HCT116 (cell line): ENCODE results near the gene CCL7. TPM values are rescaled to one million over a fixed set of nuclear protein-coding genes. Genes with fewer than 3 reads are reported as not detected.

ENCODE experiments used
- ATAC-seq: fragments of 200-7000 bp; cut with Tn5 transposase; 2 replicates; pipeline ENCODE4 v1.9.1; 2020; ENCODE audit warnings: mild to moderate bottlenecking, moderate library complexity
- BruUV-seq: library from RNA; stranded (reverse); fragments of 400-500 nt; replicated peaks from 2 replicates; lab custom pipeline; 2021; lab: Mats Ljungman, UMichigan
- CTCF ChIA-PET: fragments of 300-600 bp; sonication (Branson Sonifier 250); formaldehyde crosslinking; loops from one replicate; lab custom pipeline; 2021; ENCODE audit warnings: antibody characterized with exemption; lab: Charles Lee
- POLR2A ChIA-PET: fragments of 300-600, 350-600 bp; sonication (Branson Sonifier 250); formaldehyde crosslinking; loops from one replicate; lab custom pipeline; 2021; ENCODE audit warnings: antibody characterized with exemption; lab: Charles Lee
- RAD21 ChIA-PET, 2 experiments: fragments of 300-600 bp; sonication (Branson Sonifier 250); formaldehyde crosslinking; loops; one replicate each; lab custom pipeline; 2023; ENCODE audit warnings: low total read pairs in 2 of 2; ENCODE audit not compliant: uncharacterized antibody in 2 of 2, unreplicated experiment in 2 of 2, low non-redundant PET in 1 of 2; lab: Charles Lee
- DNase-seq: peaks from one replicate; pipeline ENCODE4 v3.0.0-alpha.2; 2010; ENCODE audit warnings: low read depth, low spot score
- H2AFZ ChIP-seq: fragments of 200-600 bp; shearing (Covaris generic), sonication (generic); 2 replicates; pipeline ENCODE4 v1.6.1; 2017; ENCODE audit warnings: low read depth, mixed run types, mixed read lengths, antibody characterized with exemption, low read length; ENCODE audit not compliant: poor library complexity, severe bottlenecking
- H3K27ac ChIP-seq: 2 replicates; pipeline ENCODE4 v1.5.1; 2012; ENCODE audit warnings: low read depth, low read length
- H3K27me3 ChIP-seq: fragments of 200-600 bp; sonication (generic); 2 replicates; pipeline ENCODE4 v1.6.1; 2016; ENCODE audit warnings: mixed run types, low read length, mixed read lengths; ENCODE audit not compliant: insufficient read depth
- H3K36me3 ChIP-seq, 2 experiments: fragments of 200-500 bp in 1 of 2; fragments of 200-600 bp in 1 of 2; sonication (Bioruptor generic) in 1 of 2; sonication (generic) in 1 of 2; 2 replicates each; pipeline versions ENCODE4 v1.5.1 to v1.6.1; 2014 to 2016; ENCODE audit warnings: low read length in 2 of 2, inconsistent platforms in 1 of 2, mixed read lengths in 1 of 2, mixed run types in 1 of 2; ENCODE audit not compliant: insufficient read depth in 2 of 2, control insufficient read depth in 1 of 2
- H3K4me1 ChIP-seq, 2 experiments: fragments of 200-600 bp in 1 of 2; sonication (generic) in 1 of 2; 2 replicates each; pipeline versions ENCODE4 v1.5.1 to v1.6.1; 2012 to 2017; ENCODE audit warnings: low read length in 2 of 2, inconsistent platforms in 1 of 2, mild to moderate bottlenecking in 1 of 2, mixed read lengths in 1 of 2, mixed run types in 1 of 2, moderate library complexity in 1 of 2; ENCODE audit not compliant: insufficient read depth in 2 of 2, control insufficient read depth in 1 of 2
- H3K4me2 ChIP-seq: fragments of 200-600 bp; sonication (generic); 2 replicates; pipeline ENCODE4 v1.6.1; 2017; ENCODE audit warnings: mixed run types, low read length, mixed read lengths
- H3K4me3 ChIP-seq, 2 experiments: fragments of 200-600 bp in 1 of 2; sonication (generic) in 1 of 2; replicated peaks in 1 of 2; 2 replicates each; pipeline ENCODE4 v1.5.1; 2011 to 2016; ENCODE audit warnings: low read length in 2 of 2, control low read depth in 1 of 2, low read depth in 1 of 2, mild to moderate bottlenecking in 1 of 2, mixed read lengths in 1 of 2, mixed run types in 1 of 2
- H3K79me2 ChIP-seq: fragments of 200-600 bp; sonication (generic); 2 replicates; pipeline ENCODE4 v1.6.1; 2017; ENCODE audit warnings: mild to moderate bottlenecking, mixed run types, low read length, moderate library complexity, mixed read lengths; ENCODE audit not compliant: insufficient read depth
- H3K9ac ChIP-seq: fragments of 200-600 bp; sonication (generic); 2 replicates; pipeline ENCODE4 v1.6.1; 2016; ENCODE audit warnings: low read length, mixed read lengths
- H3K9me2 ChIP-seq: fragments of 200-600 bp; sonication (generic), shearing (Covaris generic); 2 replicates; pipeline ENCODE4 v1.6.1; 2017; ENCODE audit warnings: mixed run types, mild to moderate bottlenecking, moderate library complexity; ENCODE audit not compliant: insufficient read depth
- H3K9me3 ChIP-seq, 2 experiments: fragments of 200-500 bp in 1 of 2; fragments of 200-600 bp in 1 of 2; sonication (Bioruptor generic) in 1 of 2; sonication (generic) in 1 of 2; 2 replicates each; pipeline ENCODE4 v1.6.1; 2014 to 2017; ENCODE audit warnings: low read length in 2 of 2, mixed read lengths in 2 of 2, inconsistent platforms in 1 of 2, low read depth in 1 of 2, mild to moderate bottlenecking in 1 of 2, mixed run types in 1 of 2, moderate library complexity in 1 of 2; ENCODE audit not compliant: control insufficient read depth in 1 of 2, insufficient read depth in 1 of 2
- H4K20me1 ChIP-seq: fragments of 200-600 bp; sonication (generic), shearing (Covaris generic); 2 replicates; pipeline ENCODE4 v1.6.1; 2017; ENCODE audit warnings: mixed run types, mild to moderate bottlenecking, moderate library complexity; ENCODE audit not compliant: insufficient read depth
- CBX3 ChIP-seq: IDR thresholded peaks from 2 replicates; pipeline ENCODE4 v1.6.1; 2012; ENCODE audit warnings: low read depth
- EZH2 ChIP-seq: fragments of 200-600 bp; sonication (generic); IDR thresholded peaks from 2 replicates; pipeline ENCODE4 v1.6.1; 2017; ENCODE audit warnings: antibody characterized with exemption, mixed run types
- POLR2AphosphoS5 ChIP-seq: IDR thresholded peaks from 2 replicates; pipeline ENCODE4 v1.6.1; 2011; ENCODE audit warnings: mild to moderate bottlenecking, low read depth, low read length, moderate library complexity
- SRF ChIP-seq: IDR thresholded peaks from 2 replicates; pipeline ENCODE4 v1.6.1; 2012; ENCODE audit warnings: low read depth
- TCF7L2 ChIP-seq: IDR thresholded peaks from 2 replicates; pipeline ENCODE4 v1.7.0; 2011; ENCODE audit warnings: borderline replicate concordance, inconsistent platforms; ENCODE audit not compliant: insufficient read depth, insufficient read length; ENCODE audit errors: extremely low read depth
- ZFX ChIP-seq: fragments of 450-650 bp; IDR thresholded peaks from 2 replicates; pipeline ENCODE4 v1.6.1; 2017
- intact Hi-C: fragments of 100-400 bp; cut with micrococcal nuclease; formaldehyde crosslinking; loops from 2 replicates; pipeline ENCODE4 v1.10.0; 2022
- total RNA-seq: library from RNA; stranded (reverse); gene quantifications from one replicate; pipeline ENCODE4 v1.2.1, GENCODE V29; 2021; ENCODE audit not compliant: unreplicated experiment
- TF ChIP-seq, protein P1 (sequence below): IDR thresholded peaks from 2 replicates; pipeline ENCODE4 v1.6.1; 2012
- TF ChIP-seq, protein P2 (sequence below): IDR thresholded peaks from 2 replicates; pipeline ENCODE4 v1.6.1; 2011; ENCODE audit warnings: mild to moderate bottlenecking, low read length, moderate library complexity; ENCODE audit not compliant: insufficient replicate concordance; ENCODE audit errors: extremely low read depth
- TF ChIP-seq, protein P3 (sequence below): IDR thresholded peaks from 2 replicates; pipeline ENCODE4 v1.6.1; 2012

The CCL7 gene
- total RNA-seq, 1 experiment from 2014 or later, result not detected

DNA sequence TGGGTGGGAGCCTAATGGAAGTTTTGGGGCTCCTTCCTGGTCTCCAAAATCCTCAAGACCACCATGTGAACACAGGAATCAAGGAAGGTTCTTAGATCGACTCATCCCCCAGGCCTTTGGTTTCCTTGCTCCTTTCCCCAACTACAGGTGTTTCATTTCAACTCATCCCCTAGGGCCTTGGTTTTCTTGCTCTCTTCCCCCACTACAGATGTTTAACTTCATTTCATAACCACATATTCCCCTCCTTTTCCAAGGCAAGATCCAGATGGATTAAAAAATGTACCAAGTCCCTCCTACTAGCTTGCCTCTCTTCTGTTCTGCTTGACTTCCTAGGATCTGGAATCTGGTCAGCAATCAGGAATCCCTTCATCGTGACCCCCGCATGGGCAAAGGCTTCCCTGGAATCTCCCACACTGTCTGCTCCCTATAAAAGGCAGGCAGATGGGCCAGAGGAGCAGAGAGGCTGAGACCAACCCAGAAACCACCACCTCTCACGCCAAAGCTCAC lies 15.3 kb downstream of the CCL7 start, which contains the start of gene CCL11:
CCL11 (plus strand) TSS at position 457 of the 507 bp plus-strand sequence. CDS start 67 bp downstream, outside the sequence.
- no peaks in the 10 kb centered on the region for H3K4me1 ChIP-seq
- H3K9me2 ChIP-seq, result no peaks in the 10 kb centered on the region
- ATAC-seq, result no peak
- intact Hi-C loops, result no loop called here
- no peak within 1 kb of the TSS for H3K4me3 ChIP-seq
- TF ChIP-seq EZH2 (no peak), POLR2AphosphoS5 (no peak), SRF (no peak), TCF7L2 (no peak), CBX3 (no peak), ZFX (no peak)
- TF ChIP-seq, protein P1, sequence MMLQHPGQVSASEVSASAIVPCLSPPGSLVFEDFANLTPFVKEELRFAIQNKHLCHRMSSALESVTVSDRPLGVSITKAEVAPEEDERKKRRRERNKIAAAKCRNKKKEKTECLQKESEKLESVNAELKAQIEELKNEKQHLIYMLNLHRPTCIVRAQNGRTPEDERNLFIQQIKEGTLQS, result no peak
- TF ChIP-seq, protein P2, sequence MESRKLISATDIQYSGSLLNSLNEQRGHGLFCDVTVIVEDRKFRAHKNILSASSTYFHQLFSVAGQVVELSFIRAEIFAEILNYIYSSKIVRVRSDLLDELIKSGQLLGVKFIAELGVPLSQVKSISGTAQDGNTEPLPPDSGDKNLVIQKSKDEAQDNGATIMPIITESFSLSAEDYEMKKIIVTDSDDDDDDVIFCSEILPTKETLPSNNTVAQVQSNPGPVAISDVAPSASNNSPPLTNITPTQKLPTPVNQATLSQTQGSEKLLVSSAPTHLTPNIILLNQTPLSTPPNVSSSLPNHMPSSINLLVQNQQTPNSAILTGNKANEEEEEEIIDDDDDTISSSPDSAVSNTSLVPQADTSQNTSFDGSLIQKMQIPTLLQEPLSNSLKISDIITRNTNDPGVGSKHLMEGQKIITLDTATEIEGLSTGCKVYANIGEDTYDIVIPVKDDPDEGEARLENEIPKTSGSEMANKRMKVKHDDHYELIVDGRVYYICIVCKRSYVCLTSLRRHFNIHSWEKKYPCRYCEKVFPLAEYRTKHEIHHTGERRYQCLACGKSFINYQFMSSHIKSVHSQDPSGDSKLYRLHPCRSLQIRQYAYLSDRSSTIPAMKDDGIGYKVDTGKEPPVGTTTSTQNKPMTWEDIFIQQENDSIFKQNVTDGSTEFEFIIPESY, result no peak
- TF ChIP-seq, protein P3, sequence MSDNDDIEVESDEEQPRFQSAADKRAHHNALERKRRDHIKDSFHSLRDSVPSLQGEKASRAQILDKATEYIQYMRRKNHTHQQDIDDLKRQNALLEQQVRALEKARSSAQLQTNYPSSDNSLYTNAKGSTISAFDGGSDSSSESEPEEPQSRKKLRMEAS, result no peak
- TF ChIP-seq, all 23 proteins: peak for 0
- Histone ChIP-seq H3K27ac (no peak within 1 kb of the TSS), H4K20me1 (no peaks in the 10 kb centered on the region), H3K79me2 (no peaks in the 10 kb centered on the region), H2AFZ (no peak within 1 kb of the TSS), H3K27me3 (no peaks in the 10 kb centered on the region), H3K36me3 (no peaks in the 10 kb centered on the region), H3K9me3 (no peaks in the 10 kb centered on the region), H3K4me2 (no peak within 1 kb of the TSS), H3K9ac (no peak within 1 kb of the TSS)
- ChIA-PET CTCF (no interaction called here), RAD21 (no interaction called here), POLR2A (no interaction called here)
- no TSS peak for BruUV-seq
- no peak for DNase-seq
